Mammary epithelial cell (primary cell): ENCODE measurements around the gene TMEM91.

Experiments
- CTCF ChIP-seq, 2 donors: IDR thresholded peaks in 1 of 2; conservative IDR thresholded peaks in 1 of 2; 2 replicates each; pipeline ENCODE4 v1.5.1; 2011 to 2012; ENCODE audit warnings: inconsistent platforms in 2 of 2, low read length in 2 of 2, mild to moderate bottlenecking in 2 of 2, control low read depth in 1 of 2, low read depth in 1 of 2; ENCODE audit not compliant: insufficient read depth in 1 of 2; ENCODE audit errors: extremely low read depth in 1 of 2
- EZH2 ChIP-seq: IDR thresholded peaks from 2 replicates; pipeline ENCODE4 v1.6.1; 2012; ENCODE audit warnings: low read length, inconsistent platforms, borderline replicate concordance

GRCh38 chr19:41411100-41411967 lies 35.0 kb downstream of the TMEM91 start:
- TF ChIP-seq CTCF (conservative IDR thresholded peaks at IDR 0.05 in 1 of 2, IDR thresholded peaks at IDR 0.05 in 1 of 2; ENCODE audit: extremely low read depth in 1 of 2, insufficient read depth in 1 of 2, low read depth in 1 of 2, low read length in 2 of 2) (no peak), EZH2 (no peak)
